Neutrophil (primary cell): ENCODE results near the gene PADI3.

Source experiments
- H3K27ac ChIP-seq: fragments of 200-600 bp; sonication (generic); 2 replicates; pipeline ENCODE4 v1.5.1; 2016; ENCODE audit warnings: mild to moderate bottlenecking, moderate library complexity
- H3K27me3 ChIP-seq: fragments of 200-600 bp; sonication (generic); 2 replicates; pipeline ENCODE4 v1.6.0; 2016; ENCODE audit warnings: mild to moderate bottlenecking
- H3K36me3 ChIP-seq: fragments of 200-600 bp; sonication (generic); 2 replicates; pipeline ENCODE4 v1.5.1; 2017
- H3K4me1 ChIP-seq, 2 experiments: fragments of 200-600 bp in 1 of 2; sonication (generic) in 1 of 2; 1 replicate in 1 of 2; 2 replicates in 1 of 2; pipeline versions ENCODE4 v1.5.1 to v1.6.1; 2013 to 2016; ENCODE audit warnings: low read depth in 1 of 2, low read length in 1 of 2, mild to moderate bottlenecking in 1 of 2, moderate library complexity in 1 of 2; ENCODE audit not compliant: control insufficient read depth in 1 of 2, insufficient read depth in 1 of 2
- H3K4me3 ChIP-seq, 2 experiments: fragments of 200-600 bp in 1 of 2; sonication (generic) in 1 of 2; 1 replicate in 1 of 2; 2 replicates in 1 of 2; pipeline ENCODE4 v1.5.1; 2013 to 2016; ENCODE audit warnings: low read depth in 1 of 2, low read length in 1 of 2, mild to moderate bottlenecking in 1 of 2, moderate library complexity in 1 of 2
- H3K9me3 ChIP-seq: fragments of 200-600 bp; sonication (generic); 2 replicates; pipeline ENCODE4 v1.5.1; 2016
- CTCF ChIP-seq: fragments of 200-600 bp; sonication (generic); IDR thresholded peaks from 2 replicates; pipeline ENCODE4 v1.5.1; 2016; ENCODE audit warnings: antibody characterized with exemption

Gene PADI3

GRCh38 chr1:17260264-17260663 lies 11.4 kb downstream of the PADI3 start:
- no peak for TF ChIP-seq CTCF
- no peaks in the 10 kb centered on the region for H3K9me3 ChIP-seq
- no peaks in the 10 kb centered on the region for H3K36me3 ChIP-seq
- peaks cover 10 to 13% of the 10 kb centered on the region in 2 experiments for H3K4me1 ChIP-seq
- H3K27me3 ChIP-seq = no peaks in the 10 kb centered on the region
- H3K27ac ChIP-seq = no peak overlapping the region
- H3K4me3 ChIP-seq = no peak overlapping the region

GRCh38 chr1:17260738-17261137 lies 11.8 kb downstream of the PADI3 start:
- no peak for TF ChIP-seq CTCF
- H3K36me3 ChIP-seq = no peaks in the 10 kb centered on the region
- no peak overlapping the region for H3K4me3 ChIP-seq
- no peak overlapping the region for H3K27ac ChIP-seq
- no peaks in the 10 kb centered on the region for H3K9me3 ChIP-seq
- no peaks in the 10 kb centered on the region for H3K27me3 ChIP-seq
- H3K4me1 ChIP-seq = peaks cover 8 to 9% of the 10 kb centered on the region in 2 experiments

- Histone ChIP-seq H3K4me3 (no peak overlapping the region), H3K27ac (no peak overlapping the region), H3K9me3 (no peaks in the 10 kb centered on the region), H3K27me3 (no peaks in the 10 kb centered on the region), H3K36me3 (no peaks in the 10 kb centered on the region), H3K4me1 (no peaks in the 10 kb centered on the region)
- no peak for TF ChIP-seq CTCF
These were observed 15.0 kb downstream of the PADI3 start for GRCh38 chr1:17263936-17264335.

GRCh38 chr1:17264470-17264869 lies 15.6 kb downstream of the PADI3 start:
- no peak for TF ChIP-seq CTCF
- H3K4me3 ChIP-seq = no peak overlapping the region
- H3K27ac ChIP-seq = no peak overlapping the region
- H3K36me3 ChIP-seq = no peaks in the 10 kb centered on the region
- H3K9me3 ChIP-seq = no peaks in the 10 kb centered on the region
- no peaks in the 10 kb centered on the region for H3K27me3 ChIP-seq
- H3K4me1 ChIP-seq = no peaks in the 10 kb centered on the region

- no peaks in the 10 kb centered on the region for H3K36me3 ChIP-seq
- H3K27ac ChIP-seq = no peak overlapping the region
- H3K4me3 ChIP-seq = no peak overlapping the region
- H3K9me3 ChIP-seq = no peaks in the 10 kb centered on the region
- no peaks in the 10 kb centered on the region for H3K4me1 ChIP-seq
- TF ChIP-seq CTCF = no peak
- no peaks in the 10 kb centered on the region for H3K27me3 ChIP-seq
These were observed 16.3 kb downstream of the PADI3 start for GRCh38 chr1:17265162-17265561.

- no peak for TF ChIP-seq CTCF
- H3K4me3 ChIP-seq = no peak overlapping the region
- H3K27me3 ChIP-seq = no peaks in the 10 kb centered on the region
- H3K9me3 ChIP-seq = no peaks in the 10 kb centered on the region
- no peaks in the 10 kb centered on the region for H3K36me3 ChIP-seq
- no peak overlapping the region for H3K27ac ChIP-seq
- no peaks in the 10 kb centered on the region for H3K4me1 ChIP-seq
These were observed 17.1 kb downstream of the PADI3 start for GRCh38 chr1:17265950-17266349.
